Loucy (cell line): Measurements from ENCODE around the gene TFEC.

Source experiments
- H2AFZ ChIP-seq: fragments of 200-600 bp; sonication (generic); 2 replicates; pipeline ENCODE4 v1.6.0; 2016; ENCODE audit warnings: antibody characterized with exemption, mild to moderate bottlenecking, low read length, moderate library complexity
- H3F3A ChIP-seq: fragments of 200-600 bp; 2 replicates; pipeline ENCODE4 v1.6.0; 2016; ENCODE audit warnings: antibody characterized with exemption, low read depth, mild to moderate bottlenecking
- H3K27me3 ChIP-seq: fragments of 200-600 bp; sonication (generic); 2 replicates; pipeline ENCODE4 v1.6.1; 2014; ENCODE audit warnings: low read length, mild to moderate bottlenecking; ENCODE audit not compliant: insufficient read depth, poor library complexity, severe bottlenecking
- H3K36me3 ChIP-seq: fragments of 200-600 bp; sonication (generic); 2 replicates; pipeline ENCODE4 v1.6.1; 2016; ENCODE audit warnings: low read length; ENCODE audit not compliant: insufficient read depth
- H3K4me1 ChIP-seq: fragments of 200-600 bp; sonication (generic); 2 replicates; pipeline ENCODE4 v1.5.1; 2014; ENCODE audit warnings: low read length, mild to moderate bottlenecking; ENCODE audit not compliant: insufficient read depth, poor library complexity, severe bottlenecking
- H3K4me2 ChIP-seq: fragments of 200-600 bp; sonication (generic); 2 replicates; pipeline ENCODE4 v1.6.0; 2014; ENCODE audit warnings: antibody characterized with exemption, low read length, low read depth, mild to moderate bottlenecking; ENCODE audit not compliant: poor library complexity, severe bottlenecking
- H3K4me3 ChIP-seq: fragments of 200-600 bp; sonication (generic); 2 replicates; pipeline ENCODE4 v1.5.1; 2014; ENCODE audit warnings: low read length, mild to moderate bottlenecking, mixed read lengths; ENCODE audit not compliant: poor library complexity, severe bottlenecking
- H3K79me2 ChIP-seq: fragments of 200-600 bp; sonication (generic); 2 replicates; pipeline ENCODE4 v1.6.1; 2014; ENCODE audit warnings: low read length; ENCODE audit not compliant: insufficient read depth
- H3K9ac ChIP-seq: fragments of 200-600 bp; sonication (generic); 2 replicates; pipeline ENCODE4 v1.6.0; 2014; ENCODE audit warnings: mild to moderate bottlenecking, low read depth, low read length, moderate library complexity; ENCODE audit not compliant: poor library complexity, severe bottlenecking
- H3K9me2 ChIP-seq: fragments of 200-600 bp; sonication (generic); replicated peaks from 2 replicates; pipeline ENCODE4 v1.6.1; 2016; ENCODE audit warnings: low read depth, low read length, mixed read lengths
- H3K9me3 ChIP-seq: fragments of 200-600 bp; sonication (generic); 2 replicates; pipeline ENCODE4 v1.6.1; 2014; ENCODE audit warnings: mild to moderate bottlenecking, antibody characterized with exemption, low read length, low read depth; ENCODE audit not compliant: insufficient read depth
- H4K20me1 ChIP-seq: fragments of 200-600 bp; sonication (generic); 2 replicates; pipeline ENCODE4 v1.6.0; 2014; ENCODE audit warnings: antibody characterized with exemption, low read length, mild to moderate bottlenecking; ENCODE audit not compliant: insufficient read depth, poor library complexity, severe bottlenecking
- CTCF ChIP-seq: fragments of 200-600 bp; sonication (generic); conservative IDR thresholded peaks from 2 replicates; pipeline ENCODE4 v1.5.1; 2014; ENCODE audit warnings: mild to moderate bottlenecking, antibody characterized with exemption, low read length
- EZH2phosphoT487 ChIP-seq: fragments of 200-600 bp; IDR thresholded peaks from 2 replicates; pipeline ENCODE4 v1.6.1; 2018; ENCODE audit warnings: antibody characterized with exemption, mild to moderate bottlenecking, moderate library complexity, borderline replicate concordance

The TFEC gene

DNA sequence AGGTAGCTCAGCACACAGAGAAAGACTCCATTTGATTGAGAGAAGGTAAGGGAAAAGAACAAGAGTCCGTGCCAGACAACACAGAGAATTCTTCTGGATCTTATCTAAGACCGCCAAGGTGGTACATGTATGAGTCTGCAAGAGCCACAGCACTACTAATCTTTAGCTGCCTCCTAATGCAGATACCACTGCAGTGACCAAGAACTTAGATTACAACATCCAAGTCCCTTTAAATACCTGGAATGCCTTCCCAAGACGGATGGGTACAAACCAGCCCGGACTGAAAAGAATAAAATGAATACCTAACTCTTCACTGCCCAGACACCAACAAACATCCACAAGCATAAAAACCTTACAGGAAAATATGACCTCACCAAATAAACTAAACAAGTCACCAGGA lies 33.3 kb downstream of the TFEC start:
- 0 out of 2 replicates have a peak, but pooled peaks cover 4% of the 10 kb centered on the region for H3K9me2 ChIP-seq

DNA sequence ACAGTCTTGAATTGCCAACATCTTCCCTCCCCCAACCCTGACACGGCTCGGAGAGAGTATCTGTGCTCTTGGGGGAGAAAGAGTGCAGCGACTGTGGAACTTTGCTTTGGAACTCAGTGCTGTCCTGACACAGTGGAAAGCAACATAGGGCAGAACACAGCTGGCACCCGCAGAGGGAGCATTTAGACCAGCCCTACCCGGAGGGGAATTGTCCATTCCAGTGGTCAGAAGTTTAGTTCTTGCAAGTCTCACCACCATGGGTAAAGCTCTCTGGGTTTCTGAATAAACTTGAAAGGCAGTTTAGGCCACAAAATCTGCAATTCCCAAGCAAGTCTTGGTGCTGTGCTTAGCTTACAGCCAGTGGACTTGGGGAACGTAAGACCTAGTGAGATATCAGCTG lies 34.9 kb downstream of the TFEC start:
- no peak overlapping the region for H2AFZ ChIP-seq
- H3K4me2 ChIP-seq = no peak overlapping the region
- TF ChIP-seq EZH2phosphoT487 = no peak
- TF ChIP-seq CTCF = no peak
- H3K36me3 ChIP-seq = no peaks in the 10 kb centered on the region
- H3K9me3 ChIP-seq = no peaks in the 10 kb centered on the region
- no peaks in the 10 kb centered on the region for H3F3A ChIP-seq
- H3K4me3 ChIP-seq = no peak overlapping the region
- H3K27me3 ChIP-seq = no peaks in the 10 kb centered on the region
- H3K9me2 ChIP-seq = no peaks in the 10 kb centered on the region
- H3K79me2 ChIP-seq = no peaks in the 10 kb centered on the region
- H3K4me1 ChIP-seq = no peaks in the 10 kb centered on the region
- H3K9ac ChIP-seq = no peak overlapping the region
- H4K20me1 ChIP-seq = no peaks in the 10 kb centered on the region

More for the DNA sequence above, 33.3 kb downstream of the TFEC start:
- Histone ChIP-seq H3F3A (no peaks in the 10 kb centered on the region), H3K27me3 (no peaks in the 10 kb centered on the region), H3K36me3 (no peaks in the 10 kb centered on the region), H3K4me1 (no peaks in the 10 kb centered on the region), H3K4me3 (no peak overlapping the region), H2AFZ (no peak overlapping the region), H3K4me2 (no peak overlapping the region), H3K79me2 (no peaks in the 10 kb centered on the region), H4K20me1 (no peaks in the 10 kb centered on the region), H3K9me3 (no peaks in the 10 kb centered on the region), H3K9ac (no peak overlapping the region)
- TF ChIP-seq CTCF (no peak), EZH2phosphoT487 (no peak)

GRCh38 chr7:115988401-115988800 lies 42.2 kb downstream of the TFEC start:
- Histone ChIP-seq H3F3A (no peaks in the 10 kb centered on the region), H3K9me2 (no peaks in the 10 kb centered on the region), H3K9me3 (no peaks in the 10 kb centered on the region), H3K4me3 (no peak overlapping the region), H2AFZ (no peak overlapping the region), H3K36me3 (no peaks in the 10 kb centered on the region), H4K20me1 (no peaks in the 10 kb centered on the region), H3K9ac (no peak overlapping the region), H3K4me2 (no peak overlapping the region), H3K27me3 (no peaks in the 10 kb centered on the region), H3K79me2 (no peaks in the 10 kb centered on the region), H3K4me1 (no peaks in the 10 kb centered on the region)
- TF ChIP-seq CTCF (no peak), EZH2phosphoT487 (no peak)
